ENCODE measurements around the gene KCNMA1. TPM values are rescaled to one million over a fixed set of nuclear protein-coding genes. Genes with fewer than 3 reads are reported as not detected.

Gene KCNMA1
- total RNA-seq, 1 experiment from 2014 or later, result 143 TPM

DNA sequence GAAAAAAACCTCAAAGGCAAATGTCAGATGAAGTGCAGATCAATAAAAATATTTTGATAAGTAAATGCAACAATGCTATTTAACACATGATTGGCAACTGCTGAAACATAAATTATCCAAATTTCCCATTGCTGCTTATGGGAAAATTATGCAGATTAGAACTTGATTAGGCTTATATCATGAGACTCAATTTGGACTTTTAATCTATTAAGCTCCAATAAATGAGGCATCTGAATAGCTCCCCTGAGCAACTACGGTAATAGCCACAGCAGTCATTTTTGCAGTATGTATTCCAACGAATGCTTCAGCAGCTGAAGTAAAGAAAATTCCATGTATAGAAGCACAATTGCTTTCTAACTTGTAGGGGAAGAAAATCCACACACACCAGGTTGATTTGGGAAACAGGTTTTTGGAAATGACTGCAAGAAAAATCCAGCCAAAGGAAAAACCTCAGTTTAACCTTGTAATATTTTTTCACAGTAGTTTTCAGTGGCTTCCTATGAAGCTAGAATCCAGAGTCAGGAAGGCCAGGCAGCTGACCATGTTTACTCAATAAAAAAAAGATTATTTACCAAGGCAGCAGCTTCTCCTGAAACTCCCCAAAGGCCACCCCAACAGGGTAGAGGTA is 716.1 kb downstream of the KCNMA1 start:
- Histone ChIP-seq H4K20me1 (ENCODE audit: low read length) (no peaks in the 10 kb centered on the region), H3K79me2 (ENCODE audit: low read length) (no peaks in the 10 kb centered on the region), H3K4me2 (ENCODE audit: low read length) (no peak overlapping the region), H3K9ac (ENCODE audit: low read length) (no peak overlapping the region), H3K27ac (ENCODE audit: low read length) (no peak overlapping the region), H3K9me2 (replicated peaks; ENCODE audit: low read length) (no peaks in the 10 kb centered on the region), H2AFZ (ENCODE audit: low read length) (no peak overlapping the region), H3K4me1 (ENCODE audit: insufficient read depth, low read length) (0 out of 2 replicates have a peak, but pooled peaks cover 5% of the 10 kb centered on the region), H3K9me3 (ENCODE audit: low read length) (no peaks in the 10 kb centered on the region), H3K27me3 (ENCODE audit: low read length) (no peaks in the 10 kb centered on the region), H3K4me3 (ENCODE audit: low read length) (no peak overlapping the region), H3K36me3 (ENCODE audit: low read depth, low read length) (no peaks in the 10 kb centered on the region), H3F3A (ENCODE audit: low read length, unreplicated experiment) (no peaks in the 10 kb centered on the region)
- intact Hi-C loops (cut with micrococcal nuclease), result loop anchor here (2.0 to 10.0 kb wide), 3 partner anchors 53 to 717 kb away; no protein-coding TSS in a partner anchor
- ChIA-PET CTCF (no interaction called here), POLR2A (ENCODE audit: unreplicated experiment) (interaction anchor here (0.6 kb wide), 1 partner anchor 62 kb away, joined by 20 read pairs; no protein-coding TSS in a partner anchor)
- DNase-seq (no peak), ATAC-seq (no peak)
- no TSS peak for BruUV-seq (replicated peaks)
- TF ChIP-seq CTCF (conservative IDR thresholded peaks at IDR 0.05; ENCODE audit: low read depth, low read length) (no peak), EZH2phosphoT487 (IDR thresholded peaks at IDR 0.05; ENCODE audit: borderline replicate concordance, low read length) (no peak), EZH2 (IDR thresholded peaks at IDR 0.05; ENCODE audit: low read length, unreplicated experiment) (no peak)

GRCh38 chr10:76920581-76920980 is 717.0 kb downstream of the KCNMA1 start:
- Histone ChIP-seq H3K36me3 (ENCODE audit: low read depth, low read length) (no peaks in the 10 kb centered on the region), H2AFZ (ENCODE audit: low read length) (no peak overlapping the region), H3K9me3 (ENCODE audit: low read length) (no peaks in the 10 kb centered on the region), H3K79me2 (ENCODE audit: low read length) (no peaks in the 10 kb centered on the region), H3K4me1 (ENCODE audit: insufficient read depth, low read length) (0 out of 2 replicates have a peak, but pooled peaks cover 7% of the 10 kb centered on the region), H3K4me2 (ENCODE audit: low read length) (no peak overlapping the region), H4K20me1 (ENCODE audit: low read length) (no peaks in the 10 kb centered on the region), H3F3A (ENCODE audit: low read length, unreplicated experiment) (no peaks in the 10 kb centered on the region), H3K4me3 (ENCODE audit: low read length) (no peak overlapping the region), H3K27ac (ENCODE audit: low read length) (no peak overlapping the region), H3K9me2 (replicated peaks; ENCODE audit: low read length) (no peaks in the 10 kb centered on the region), H3K27me3 (ENCODE audit: low read length) (no peaks in the 10 kb centered on the region), H3K9ac (ENCODE audit: low read length) (no peak overlapping the region)
- POLR2A ChIA-PET (ENCODE audit: unreplicated experiment), result no interaction called here
- CTCF ChIA-PET, result no interaction called here
- no peak for ATAC-seq
- TF ChIP-seq CTCF (conservative IDR thresholded peaks at IDR 0.05; ENCODE audit: low read depth, low read length) (no peak), EZH2 (IDR thresholded peaks at IDR 0.05; ENCODE audit: low read length, unreplicated experiment) (no peak), EZH2phosphoT487 (IDR thresholded peaks at IDR 0.05; ENCODE audit: borderline replicate concordance, low read length) (no peak)
- DNase-seq, result no peak
- intact Hi-C loops (cut with micrococcal nuclease), result loop anchor here (10.0 kb wide), 2 partner anchors 84 to 716 kb away; no protein-coding TSS in a partner anchor
- no TSS peak for BruUV-seq (replicated peaks)

GRCh38 chr10:76918106-76918505 is 719.5 kb downstream of the KCNMA1 start:
- H3K9me2 ChIP-seq (replicated peaks; ENCODE audit: low read length), result no peaks in the 10 kb centered on the region
- BruUV-seq (replicated peaks), result no TSS peak
- H3K79me2 ChIP-seq (ENCODE audit: low read length), result no peaks in the 10 kb centered on the region
- H2AFZ ChIP-seq (ENCODE audit: low read length), result no peak overlapping the region
- no peak for ATAC-seq
- H3K27me3 ChIP-seq (ENCODE audit: low read length), result no peaks in the 10 kb centered on the region
- H3K4me2 ChIP-seq (ENCODE audit: low read length), result no peak overlapping the region
- no peak for DNase-seq
- POLR2A ChIA-PET (ENCODE audit: unreplicated experiment), result no interaction called here
- no peaks in the 10 kb centered on the region for H4K20me1 ChIP-seq (ENCODE audit: low read length)
- H3F3A ChIP-seq (ENCODE audit: low read length, unreplicated experiment), result no peaks in the 10 kb centered on the region
- no peak overlapping the region for H3K9ac ChIP-seq (ENCODE audit: low read length)
- H3K4me1 ChIP-seq (ENCODE audit: insufficient read depth, low read length), result 0 out of 2 replicates have a peak, but pooled peaks cover 7% of the 10 kb centered on the region
- TF ChIP-seq CTCF (conservative IDR thresholded peaks at IDR 0.05; ENCODE audit: low read depth, low read length) (no peak), EZH2phosphoT487 (IDR thresholded peaks at IDR 0.05; ENCODE audit: borderline replicate concordance, low read length) (no peak), EZH2 (IDR thresholded peaks at IDR 0.05; ENCODE audit: low read length, unreplicated experiment) (no peak)
- H3K27ac ChIP-seq (ENCODE audit: low read length), result no peak overlapping the region
- H3K36me3 ChIP-seq (ENCODE audit: low read depth, low read length), result no peaks in the 10 kb centered on the region
- CTCF ChIA-PET, result no interaction called here
- no peak overlapping the region for H3K4me3 ChIP-seq (ENCODE audit: low read length)
- no peaks in the 10 kb centered on the region for H3K9me3 ChIP-seq (ENCODE audit: low read length)
- intact Hi-C loops (cut with micrococcal nuclease), result no loop called here

Data from PC-3 (cell line).